IPS DF 6.9 (cell line): ENCODE results near the gene MNAT1.

Experiments
- DNase-seq: peaks from one replicate; pipeline ENCODE4 v3.0.0-alpha.2; 2013; ENCODE audit warnings: low read depth, low spot score
- H3K27ac ChIP-seq: one replicate; pipeline ENCODE4 v1.5.1; 2013; ENCODE audit warnings: low read length, control low read depth
- H3K27me3 ChIP-seq: 2 replicates; pipeline ENCODE4 v1.6.1; 2013; ENCODE audit warnings: mild to moderate bottlenecking, low read length; ENCODE audit not compliant: control insufficient read depth, insufficient read depth
- H3K36me3 ChIP-seq: 2 replicates; pipeline ENCODE4 v1.6.1; 2013; ENCODE audit warnings: low read length; ENCODE audit not compliant: control insufficient read depth, insufficient read depth
- H3K4me1 ChIP-seq: 2 replicates; pipeline ENCODE4 v1.6.1; 2013; ENCODE audit warnings: low read length; ENCODE audit not compliant: control insufficient read depth, insufficient read depth
- H3K4me3 ChIP-seq: 2 replicates; pipeline ENCODE4 v1.5.1; 2013; ENCODE audit warnings: mild to moderate bottlenecking, low read length
- H3K9me3 ChIP-seq: 2 replicates; pipeline ENCODE4 v1.6.1; 2013; ENCODE audit warnings: low read length, inconsistent platforms; ENCODE audit not compliant: control insufficient read depth, insufficient read depth
- WGBS: extraction: QIAGEN DNeasy Blood & Tissue Kit; methylation state at CpG from one replicate; pipeline ENCODE4 v1.1.7; 2013; ENCODE audit warnings: mixed read lengths, missing lambda C conversion rate; ENCODE audit not compliant: insufficient read length, insufficient coverage; 5-methylcytosine and 5-hydroxymethylcytosine counted together

Gene MNAT1

DNA sequence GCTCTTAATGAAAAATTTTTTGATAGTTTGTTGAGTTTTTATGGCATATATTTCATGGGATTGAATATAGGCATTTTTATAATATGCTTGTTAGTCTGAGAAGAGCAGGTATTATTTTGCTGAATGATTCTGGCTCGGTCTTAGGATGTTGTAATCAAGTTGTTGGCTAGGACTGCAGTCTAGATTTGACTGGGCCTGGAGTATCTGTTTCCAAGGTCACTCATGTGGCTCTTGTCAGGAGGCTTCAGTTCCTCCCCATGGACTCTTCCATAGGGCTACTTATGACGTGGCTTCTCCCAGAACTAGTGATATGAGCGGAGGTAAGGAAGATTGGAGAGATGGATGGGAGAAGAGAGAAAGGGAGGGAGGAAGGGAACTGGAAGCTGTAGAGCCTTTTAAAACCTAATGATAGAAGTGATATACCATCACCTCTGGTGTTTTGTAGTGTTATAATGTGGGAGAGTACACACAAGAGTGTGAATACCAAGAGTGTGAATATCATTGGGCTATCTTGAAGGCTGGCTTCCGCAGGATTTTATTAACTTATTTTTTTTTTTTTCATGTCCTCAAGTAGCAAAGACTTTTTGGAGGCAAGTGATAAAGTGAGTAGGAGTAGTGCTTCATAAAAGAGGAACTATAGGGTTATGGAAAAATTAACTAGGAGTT, 4.4 kb downstream of the MNAT1 start:
- Histone ChIP-seq H3K27ac (no peak overlapping the region), H3K4me1 (no peaks in the 10 kb centered on the region), H3K36me3 (no peaks in the 10 kb centered on the region), H3K9me3 (no peaks in the 10 kb centered on the region), H3K4me3 (no peak overlapping the region), H3K27me3 (no peaks in the 10 kb centered on the region)
- no peak for DNase-seq
- WGBS: no CpG with 5 or more reads among the region's 4 CpGs

DNA sequence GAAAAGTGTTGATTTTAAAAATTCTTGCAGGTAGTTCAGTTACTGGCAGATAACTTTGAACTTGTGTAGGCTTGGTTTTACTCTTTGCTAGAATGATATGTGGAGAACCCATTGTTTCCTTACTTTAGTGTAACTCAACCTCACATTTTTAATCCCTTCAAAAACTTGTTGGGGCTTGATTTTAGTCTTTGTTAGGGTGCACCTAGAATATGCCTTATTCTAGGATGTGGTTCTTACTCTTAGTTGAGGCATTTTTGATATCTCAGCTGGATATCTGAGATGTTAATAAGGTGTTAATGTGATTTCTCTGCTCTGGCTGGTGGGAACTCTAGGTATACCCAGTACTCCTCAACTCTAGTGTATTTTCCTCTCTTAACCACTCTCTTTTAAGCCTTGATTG, 10.0 kb downstream of the MNAT1 start:
- DNase-seq: no peak
- H3K36me3 ChIP-seq: no peaks in the 10 kb centered on the region
- H3K27me3 ChIP-seq: no peaks in the 10 kb centered on the region
- no peaks in the 10 kb centered on the region for H3K9me3 ChIP-seq
- no peak overlapping the region for H3K4me3 ChIP-seq
- H3K27ac ChIP-seq: no peak overlapping the region
- no peaks in the 10 kb centered on the region for H3K4me1 ChIP-seq

DNA sequence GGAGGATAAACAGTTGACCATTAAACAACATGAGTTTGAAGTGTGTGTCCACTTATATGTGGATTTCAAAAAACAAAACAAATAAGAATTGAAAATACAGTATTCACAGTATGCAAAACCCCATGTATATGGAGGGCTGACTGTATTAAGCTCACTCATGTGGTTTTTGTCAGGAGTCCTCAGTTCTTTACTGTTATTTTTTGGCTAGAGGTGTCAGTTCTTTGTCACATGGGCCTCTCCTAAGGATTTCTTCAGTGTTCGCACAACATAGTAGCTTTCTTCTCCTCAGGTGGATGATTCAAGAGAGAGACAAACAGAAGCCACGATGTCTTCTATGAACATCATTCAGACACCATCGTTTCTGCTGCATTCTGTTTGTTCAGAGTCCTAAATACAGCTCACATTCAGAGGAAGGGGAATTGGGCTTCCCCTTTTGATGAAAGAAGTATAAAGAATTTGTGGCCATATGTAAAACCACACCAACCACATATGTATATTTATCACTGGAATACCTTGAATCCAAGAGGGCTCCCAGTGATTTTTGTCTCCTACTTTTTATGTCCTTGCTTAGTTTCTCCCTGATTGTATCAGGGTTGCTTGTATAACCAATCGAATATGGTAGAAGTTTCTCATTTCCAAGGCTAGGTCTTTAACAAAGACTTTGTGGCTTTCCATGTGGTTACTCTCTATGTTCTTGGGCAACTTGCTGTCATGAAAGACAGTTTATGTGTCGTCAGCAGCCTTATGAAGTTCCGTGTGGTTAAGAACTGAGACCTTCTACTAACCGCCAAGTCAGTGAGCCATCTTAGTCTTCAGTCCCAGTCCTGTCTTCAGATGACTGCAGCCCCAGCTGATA, 18.9 kb downstream of the MNAT1 start:
- Histone ChIP-seq H3K27ac (no peak overlapping the region), H3K9me3 (no peaks in the 10 kb centered on the region)

DNA sequence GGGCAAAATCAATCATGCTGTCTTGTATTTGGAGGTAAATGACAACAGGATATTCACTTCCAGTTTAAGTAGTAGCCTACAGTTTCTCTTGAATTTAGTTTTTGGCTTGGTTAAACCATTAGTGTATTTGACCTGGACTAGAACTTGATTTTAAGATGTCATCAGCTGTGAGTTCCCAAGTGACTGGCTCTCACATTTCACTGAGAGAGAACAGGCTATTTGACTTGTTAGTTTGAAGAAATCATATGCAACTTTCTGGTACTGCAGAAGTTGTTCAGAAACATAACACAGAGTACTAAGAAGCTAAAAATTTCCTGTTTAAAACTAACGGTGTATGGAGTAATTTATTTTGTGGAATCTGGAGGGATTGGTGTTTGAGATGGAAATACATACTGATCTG, 22.3 kb downstream of the MNAT1 start:
- no peaks in the 10 kb centered on the region for H3K9me3 ChIP-seq
- H3K4me3 ChIP-seq: no peak overlapping the region
- no peaks in the 10 kb centered on the region for H3K27me3 ChIP-seq
- H3K4me1 ChIP-seq: no peaks in the 10 kb centered on the region; the same call in 1 of the 2 replicates
- no peak overlapping the region for H3K27ac ChIP-seq
- H3K36me3 ChIP-seq: no peaks in the 10 kb centered on the region
- no peak for DNase-seq
- 100% methylated on average over 1 of the region's 1 CpG for WGBS

More for the DNA sequence above, 18.9 kb downstream of the MNAT1 start:
- no peak for DNase-seq
- Histone ChIP-seq H3K4me3 (no peak overlapping the region), H3K4me1 (no peaks in the 10 kb centered on the region; the same call in 1 of the 2 replicates), H3K27me3 (no peaks in the 10 kb centered on the region), H3K36me3 (no peaks in the 10 kb centered on the region)
- no CpG with 5 or more reads among the region's 7 CpGs for WGBS

DNA sequence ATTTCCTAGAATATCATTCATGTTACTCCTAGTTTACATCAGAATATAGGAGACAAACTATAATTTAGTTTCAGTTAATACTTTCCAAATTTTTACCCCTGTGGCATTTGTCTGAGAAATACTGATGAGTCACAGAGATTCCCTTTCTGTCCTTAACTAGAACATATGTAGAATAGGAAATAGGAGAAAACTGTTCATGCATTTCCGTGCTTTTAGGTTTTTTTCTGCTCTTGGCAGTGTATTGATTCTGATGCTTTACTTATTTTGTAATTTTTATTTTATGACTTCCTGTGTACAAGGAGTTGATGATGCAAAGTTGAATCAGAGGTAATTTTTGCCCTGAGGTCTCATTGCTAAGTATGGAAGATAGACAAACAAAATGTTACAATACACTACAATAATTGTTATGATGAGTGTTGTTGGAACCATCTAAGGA, 23.0 kb downstream of the MNAT1 start:
- Histone ChIP-seq H3K27me3 (no peaks in the 10 kb centered on the region), H3K4me1 (no peaks in the 10 kb centered on the region; the same call in 1 of the 2 replicates), H3K27ac (no peak overlapping the region), H3K4me3 (no peak overlapping the region), H3K9me3 (no peaks in the 10 kb centered on the region), H3K36me3 (no peaks in the 10 kb centered on the region)
- no CpG with 5 or more reads among the region's 1 CpG for WGBS
- DNase-seq: no peak

DNA sequence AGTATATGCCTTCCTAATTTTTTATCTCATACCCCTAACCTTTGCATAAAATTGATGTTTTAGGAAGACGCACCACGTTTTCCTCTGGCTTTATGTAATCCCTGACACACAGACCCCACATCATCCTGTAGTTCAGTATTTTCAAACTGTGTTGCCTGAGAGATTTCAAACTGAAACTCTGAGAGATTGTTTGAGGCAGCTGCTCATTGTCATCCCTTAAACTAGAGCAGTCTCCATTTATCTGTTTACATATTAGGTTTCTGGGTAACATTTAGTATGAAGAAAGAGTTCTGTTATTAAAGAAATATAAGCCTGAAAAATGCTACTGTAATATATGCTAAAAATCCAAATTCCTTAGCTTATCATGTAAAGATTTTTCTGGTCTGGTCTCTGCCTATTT, 24.3 kb downstream of the MNAT1 start:
- H3K27ac ChIP-seq: no peak overlapping the region
- H3K9me3 ChIP-seq: no peaks in the 10 kb centered on the region
- no peaks in the 10 kb centered on the region; the same call in 1 of the 2 replicates for H3K4me1 ChIP-seq
- no peaks in the 10 kb centered on the region for H3K27me3 ChIP-seq
- H3K4me3 ChIP-seq: no peak overlapping the region
- DNase-seq: no peak
- no CpG with 5 or more reads among the region's 2 CpGs for WGBS
- H3K36me3 ChIP-seq: no peaks in the 10 kb centered on the region

DNA sequence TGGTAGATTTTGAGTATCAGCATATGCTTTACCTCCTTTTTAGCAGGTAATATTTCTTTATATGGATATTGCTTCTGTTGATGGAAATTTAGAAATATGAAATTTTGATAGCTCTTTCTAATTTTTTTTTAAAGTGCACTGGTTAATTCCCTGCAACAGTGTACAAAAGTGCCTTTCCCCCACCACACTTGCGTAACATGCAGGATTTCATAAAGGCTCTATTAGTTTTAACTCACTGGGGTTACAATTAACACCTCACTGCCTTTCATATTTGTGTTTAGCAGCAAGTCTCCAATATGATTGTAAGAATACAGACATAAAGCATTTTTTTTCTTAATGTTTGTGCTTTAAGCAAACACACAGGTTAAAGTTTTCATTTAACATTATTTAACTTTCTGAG, 25.6 kb downstream of the MNAT1 start:
- WGBS: no CpG with 5 or more reads among the region's 1 CpG
- no peak overlapping the region for H3K27ac ChIP-seq

DNA sequence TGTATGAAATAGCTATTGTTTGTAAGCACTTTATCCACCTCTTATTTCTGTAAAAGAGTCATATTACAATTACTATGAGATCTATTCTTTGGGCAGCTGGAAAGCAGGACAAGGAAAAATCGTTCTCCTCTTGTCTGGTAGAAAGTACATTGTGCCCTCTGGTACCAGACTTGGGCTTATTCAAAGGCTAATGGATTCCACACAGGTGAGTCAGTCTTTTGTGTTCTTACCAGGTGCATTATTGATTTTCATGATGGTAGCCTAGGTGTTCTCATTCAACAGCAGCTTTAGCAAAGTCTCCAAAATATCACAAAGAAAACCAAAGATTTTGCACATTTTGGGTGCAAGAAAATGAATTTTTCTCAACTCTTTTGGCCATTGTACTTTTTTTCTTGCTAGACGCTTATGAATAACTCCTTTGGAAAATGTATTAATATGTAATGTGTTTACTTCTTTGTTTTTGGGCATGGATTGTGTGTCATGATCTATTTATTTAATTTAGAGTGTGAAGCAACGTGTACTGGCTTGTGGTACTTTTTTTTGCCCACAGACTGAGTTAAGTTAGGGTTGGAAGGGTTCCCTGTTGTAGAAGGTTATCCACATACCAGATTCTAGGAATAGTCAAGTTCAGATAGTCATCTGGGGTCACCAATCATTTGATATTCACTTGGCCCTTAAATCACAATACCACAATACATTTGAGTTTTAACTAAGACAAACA, 26.2 kb downstream of the MNAT1 start:
- DNase-seq: peak; percentile 68
- H3K27ac ChIP-seq: no peak overlapping the region
- H3K36me3 ChIP-seq: no peaks in the 10 kb centered on the region
- H3K4me3 ChIP-seq: no peak overlapping the region
- H3K4me1 ChIP-seq: no peaks in the 10 kb centered on the region; the same call in 1 of the 2 replicates
- H3K9me3 ChIP-seq: no peaks in the 10 kb centered on the region
- no peaks in the 10 kb centered on the region for H3K27me3 ChIP-seq
- no CpG with 5 or more reads among the region's 3 CpGs for WGBS

More for the DNA sequence above, 25.6 kb downstream of the MNAT1 start:
- Histone ChIP-seq H3K27me3 (no peaks in the 10 kb centered on the region), H3K9me3 (no peaks in the 10 kb centered on the region), H3K36me3 (no peaks in the 10 kb centered on the region), H3K4me1 (no peaks in the 10 kb centered on the region; the same call in 1 of the 2 replicates), H3K4me3 (no peak overlapping the region)
- no peak for DNase-seq

DNA sequence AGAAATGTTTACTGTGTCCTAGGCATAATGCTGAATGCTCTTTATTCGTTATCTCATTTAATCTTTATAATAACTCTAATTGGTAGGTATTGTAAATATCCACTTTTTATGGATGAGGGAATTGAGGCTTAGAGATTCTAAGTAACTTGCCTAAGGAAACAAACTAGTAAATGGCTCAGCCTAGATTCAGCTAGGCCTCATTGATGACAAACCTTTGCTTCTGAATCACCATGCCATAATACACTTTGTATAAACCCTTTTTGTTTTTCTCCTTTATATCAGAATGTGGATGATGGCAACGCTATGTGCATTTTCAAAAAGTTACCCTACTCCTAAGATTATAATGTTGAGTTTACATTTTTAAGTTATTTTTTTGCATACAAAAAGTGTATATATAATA, 34.0 kb downstream of the MNAT1 start:
- Histone ChIP-seq H3K36me3 (no peaks in the 10 kb centered on the region), H3K4me1 (peaks cover under 1% of the 10 kb centered on the region; the same call in 1 of the 2 replicates), H3K9me3 (no peaks in the 10 kb centered on the region), H3K27ac (no peak overlapping the region), H3K27me3 (no peaks in the 10 kb centered on the region), H3K4me3 (no peak overlapping the region)
- WGBS: no CpG with 5 or more reads among the region's 2 CpGs
- no peak for DNase-seq

DNA sequence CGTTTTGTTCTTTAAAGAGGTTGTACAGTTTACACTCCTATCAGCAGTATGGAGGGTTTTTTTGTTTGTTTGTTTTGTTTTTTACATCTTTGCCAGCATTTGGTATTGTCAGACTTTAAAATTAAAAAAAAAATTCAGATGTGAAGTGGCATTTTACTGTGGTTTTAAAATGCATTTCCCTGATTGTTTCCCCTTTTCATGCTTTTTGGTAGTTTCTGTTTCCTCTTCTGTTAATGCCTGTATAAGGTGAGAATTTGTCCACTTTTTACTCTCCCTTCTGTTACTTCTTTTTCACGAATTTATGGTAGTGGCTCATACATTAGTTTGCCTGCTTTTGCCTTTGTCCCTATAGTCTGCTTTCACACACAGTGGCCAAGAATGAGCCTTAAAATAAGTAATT, 36.6 kb downstream of the MNAT1 start:
- Histone ChIP-seq H3K27me3 (no peaks in the 10 kb centered on the region), H3K4me1 (peaks cover 2% of the 10 kb centered on the region; the same call in 1 of the 2 replicates), H3K36me3 (no peaks in the 10 kb centered on the region), H3K4me3 (no peak overlapping the region), H3K27ac (no peak overlapping the region), H3K9me3 (no peaks in the 10 kb centered on the region)
- WGBS: no CpG with 5 or more reads among the region's 2 CpGs
- no peak for DNase-seq
